HepG2 (cell line): Measurements from ENCODE around the gene LINS1. TPM values are rescaled to one million over a fixed set of nuclear protein-coding genes. Genes with fewer than 3 reads are reported as not detected.

Experiments
- ATAC-seq: fragments of 200-7000 bp; cut with Tn5 transposase; 3 replicates; pipeline ENCODE4 v1.9.1; 2020; ENCODE audit warnings: mild to moderate bottlenecking, moderate library complexity
- BruUV-seq: library from RNA; stranded (reverse); fragments of 400-500 nt; replicated peaks from 2 replicates; lab custom pipeline; 2021; lab: Mats Ljungman, UMichigan
- CTCF ChIA-PET: fragments of 300-600 bp; formaldehyde crosslinking; extraction: SDS; loops from one replicate; lab custom pipeline; 2021; ENCODE audit warnings: low total read pairs, inconsistent platforms, low intra/inter-chr PET ratio; lab: Yijun Ruan, JAX
- POLR2A ChIA-PET: fragments of 350-600 bp; sonication (Branson Sonifier 250); formaldehyde crosslinking; loops from one replicate; lab custom pipeline; 2020; ENCODE audit warnings: antibody characterized with exemption, inconsistent platforms; lab: Yijun Ruan, JAX
- DNase-seq: peaks from one replicate; pipeline ENCODE4 v3.0.0-alpha.2; 2015; ENCODE audit warnings: low spot score
- FAIRE-seq: peaks from 3 replicates; lab custom pipeline; 2011; peaks lifted over from hg19 to GRCh38; lab: Jason Lieb, UNC
- H2AFZ ChIP-seq: one replicate; pipeline ENCODE4 v1.6.1; 2011; ENCODE audit warnings: low read length, inconsistent platforms
- H3K27ac ChIP-seq: fragments of 300-600 bp; 3 replicates; pipeline ENCODE4 v1.8.0; 2011; ENCODE audit warnings: mixed run types, mild to moderate bottlenecking, mixed read lengths, low read length, inconsistent platforms; ENCODE audit not compliant: insufficient read depth; ENCODE audit errors: extremely low read length
- H3K27me3 ChIP-seq, 2 experiments: fragments of 200-600 bp in 1 of 2; 2 replicates in 1 of 2; 3 replicates in 1 of 2; pipeline versions ENCODE4 v1.6.0 to v1.8.0; 2011; ENCODE audit warnings: low read length in 2 of 2, mild to moderate bottlenecking in 2 of 2, moderate library complexity in 2 of 2, inconsistent platforms in 1 of 2; ENCODE audit not compliant: insufficient read depth in 2 of 2, control insufficient read depth in 1 of 2
- H3K36me3 ChIP-seq, 2 experiments: fragments of 200-600 bp in 1 of 2; replicated peaks in 1 of 2; 2 replicates in 1 of 2; 3 replicates in 1 of 2; pipeline versions ENCODE4 v1.5.1 to v1.8.0; 2011; ENCODE audit warnings: low read length in 2 of 2, inconsistent platforms in 1 of 2; ENCODE audit not compliant: insufficient read depth in 2 of 2, control insufficient read depth in 1 of 2
- H3K4me1 ChIP-seq: 2 replicates; pipeline ENCODE4 v1.5.1; 2012; ENCODE audit warnings: low read length, inconsistent platforms; ENCODE audit not compliant: insufficient read depth
- H3K4me2 ChIP-seq: 2 replicates; pipeline ENCODE4 v1.6.0; 2011; ENCODE audit warnings: low read depth, low read length, inconsistent platforms
- H3K4me3 ChIP-seq, 3 experiments: fragments of 200-600 bp in 1 of 3; sonication (generic), shearing (Covaris generic) in 1 of 3; replicated peaks in 1 of 3; 2 replicates each; pipeline ENCODE4 v1.5.1; 2011 to 2016; ENCODE audit warnings: low read length in 3 of 3, inconsistent platforms in 2 of 3, low read depth in 2 of 3, mild to moderate bottlenecking in 2 of 3, control low read depth in 1 of 3, mixed read lengths in 1 of 3; ENCODE audit not compliant: insufficient read depth in 1 of 3
- H3K79me2 ChIP-seq: one replicate; pipeline ENCODE4 v1.6.1; 2011; ENCODE audit warnings: low read length, inconsistent platforms; ENCODE audit not compliant: insufficient read depth
- H3K9ac ChIP-seq: 2 replicates; pipeline ENCODE4 v1.6.0; 2011; ENCODE audit warnings: mild to moderate bottlenecking, low read depth, low read length, inconsistent platforms; ENCODE audit not compliant: insufficient read depth
- H3K9me3 ChIP-seq: 2 replicates; pipeline ENCODE4 v1.5.1; 2012; ENCODE audit warnings: mild to moderate bottlenecking, low read length
- H4K20me1 ChIP-seq: 2 replicates; pipeline ENCODE4 v1.6.0; 2011; ENCODE audit warnings: inconsistent platforms, mild to moderate bottlenecking, low read length, moderate library complexity; ENCODE audit not compliant: insufficient read depth
- ATF6 ChIP-seq: sonication (generic); formaldehyde crosslinking; conservative IDR thresholded peaks from 2 replicates; pipeline ENCODE4 v1.4.0; 2020; ENCODE audit warnings: missing genetic modification reagents
- CBX1 ChIP-seq: IDR thresholded peaks from one replicate; pipeline ENCODE4 v1.6.1; 2016; ENCODE audit warnings: antibody characterized with exemption, low read depth
- CERS6 ChIP-seq: sonication (generic); formaldehyde crosslinking; IDR thresholded peaks from 2 replicates; pipeline ENCODE4 v1.5.0; 2020; ENCODE audit warnings: missing genetic modification reagents
- IRF2 ChIP-seq: IDR thresholded peaks from 2 replicates; pipeline ENCODE4 v1.6.1; 2018; ENCODE audit warnings: missing genetic modification reagents, missing compliant biosample characterization
- JARID2 ChIP-seq: sonication (generic); formaldehyde crosslinking; IDR thresholded peaks from 2 replicates; pipeline ENCODE4 v1.8.1; 2023; ENCODE audit warnings: missing genetic modification reagents, inconsistent platforms; ENCODE audit not compliant: insufficient replicate concordance
- KLF13 ChIP-seq: sonication (generic); formaldehyde crosslinking; IDR thresholded peaks from 2 replicates; pipeline ENCODE4 v1.4.0; 2020; ENCODE audit warnings: mild to moderate bottlenecking, missing genetic modification reagents
- PCBP2 ChIP-seq: fragments of 200-400 bp; formaldehyde crosslinking; optimal IDR thresholded peaks from 2 replicates; pipeline ENCODE3; 2018; ENCODE audit warnings: low read length, low read depth; ENCODE audit not compliant: poor library complexity, severe bottlenecking
- POGK ChIP-seq: sonication (generic); formaldehyde crosslinking; conservative IDR thresholded peaks from 2 replicates; pipeline ENCODE4 v1.8.0; 2022; ENCODE audit warnings: mild to moderate bottlenecking, moderate library complexity, missing genetic modification reagents
- RFX3 ChIP-seq: IDR thresholded peaks from 2 replicates; pipeline ENCODE4 v1.6.1; 2016; ENCODE audit warnings: missing biosample characterization, missing genetic modification reagents
- THAP7 ChIP-seq: sonication (generic); formaldehyde crosslinking; IDR thresholded peaks from 2 replicates; pipeline ENCODE4 v1.8.1; 2023; ENCODE audit warnings: mild to moderate bottlenecking, missing genetic modification reagents
- XBP1 ChIP-seq: sonication (generic); formaldehyde crosslinking; IDR thresholded peaks from 2 replicates; pipeline ENCODE4 v1.5.0; 2020; ENCODE audit warnings: missing genetic modification reagents
- ZNF282 ChIP-seq: fragments of 450-650 bp; IDR thresholded peaks from 2 replicates; pipeline ENCODE4 v1.6.1; 2018; ENCODE audit not compliant: partially characterized antibody
- ZNF546 ChIP-seq: sonication (generic); formaldehyde crosslinking; conservative IDR thresholded peaks from 2 replicates; pipeline ENCODE4 v1.8.1; 2023; ENCODE audit warnings: mild to moderate bottlenecking, missing genetic modification reagents
- ZNF777 ChIP-seq: sonication (generic); formaldehyde crosslinking; IDR thresholded peaks from 2 replicates; pipeline ENCODE4 v1.4.0; 2020; ENCODE audit warnings: missing genetic modification reagents
- ZNF878 ChIP-seq: sonication (generic); formaldehyde crosslinking; IDR thresholded peaks from 2 replicates; pipeline ENCODE4 v1.8.1; 2023; ENCODE audit warnings: mild to moderate bottlenecking, missing genetic modification reagents, moderate library complexity
- WGBS: methylation state at CpG from one replicate; pipeline ENCODE4 v1.1.6; 2017; ENCODE audit warnings: low lambda C conversion rate; 5-methylcytosine and 5-hydroxymethylcytosine counted together
- in situ Hi-C: cut with HindIII; loops from 2 replicates; pipeline ENCODE4 v1.10.0; 2017; ENCODE audit warnings: low pct_unique_long_range_greater_than_20kb; ENCODE audit not compliant: extremely low pct_ligation_motif_present
- intact Hi-C: fragments of 100-400 bp; cut with micrococcal nuclease; formaldehyde crosslinking; loops from one replicate; pipeline ENCODE4 v1.10.0; 2022; ENCODE audit not compliant: unreplicated experiment
- polyA plus RNA-seq, 8 experiments: library from polyadenylated mRNA; depleted of rRNA in 3 of 8; stranded (reverse) in 7 of 8; unstranded in 1 of 8; fragments of >200 nt; fragmentation: Illumina TruSeq in 4 of 8; extraction: Trizol in 4 of 8; gene quantifications; 2 replicates each; pipeline versions ENCODE4 v1.2.1 to v1.2.3, GENCODE V29; 2011 to 2016; ENCODE audit warnings: low read depth in 4 of 8, missing spikeins in 1 of 8, mixed read lengths in 1 of 8; ENCODE audit not compliant: insufficient read depth in 1 of 8
- total RNA-seq, 5 experiments: library from RNA; depleted of rRNA; stranded (reverse); fragments of >200 nt; fragmentation: Illumina TruSeq; extraction: Trizol; gene quantifications; 2 replicates each; pipeline ENCODE4 v1.2.3, GENCODE V29; 2016; ENCODE audit warnings: low read depth in 1 of 5

LINS1 gene
- total and polyA plus RNA-seq, 2 of the 13 experiments (the other 11 are each of a cell fraction or from before 2014, with no cell fraction given) = 9.8 to 10.4 TPM

GRCh38 chr15:100635406-100636071 is 33.6 kb upstream of the LINS1 start:
- CTCF ChIA-PET = no interaction called here
- H3K79me2 ChIP-seq = peaks cover 63% of the 10 kb centered on the region

GRCh38 chr15:100633763-100634075 is 31.7 kb upstream of the LINS1 start:
- intact Hi-C loops = no loop called here
- no TSS peak for BruUV-seq
- in situ Hi-C loops = no loop called here
- H3K79me2 ChIP-seq = peaks cover 48% of the 10 kb centered on the region
- DNase-seq = no peak
- peaks cover 36% of the 10 kb centered on the region for H3K4me1 ChIP-seq
- peaks cover 10 to 45% of the 10 kb centered on the region in 2 experiments; a peak in 4 of 5 replicates for H3K36me3 ChIP-seq
- no peak overlapping the region for H3K4me2 ChIP-seq
- ATAC-seq = no peak
- no peak for FAIRE-seq
- no peak overlapping the region for H2AFZ ChIP-seq
- POLR2A ChIA-PET = no interaction called here
- no peak overlapping the region for H3K27ac ChIP-seq
- CTCF ChIA-PET = no interaction called here
- H4K20me1 ChIP-seq = peaks cover 5% of the 10 kb centered on the region; the same call in 1 of the 2 replicates
- no peaks in the 10 kb centered on the region for H3K27me3 ChIP-seq
- no peak overlapping the region for H3K4me3 ChIP-seq
- no peaks in the 10 kb centered on the region for H3K9me3 ChIP-seq
- WGBS = 92% methylated on average over 1 of the region's 1 CpG
- H3K9ac ChIP-seq = no peak overlapping the region
- TF ChIP-seq ZNF878 (CRISPR knock-in tag) = no peak
- no peak for TF ChIP-seq ZNF282
- no peak for TF ChIP-seq KLF13
- no peak for TF ChIP-seq ZNF777 (CRISPR knock-in tag)
- no peak for TF ChIP-seq ZNF546 (CRISPR knock-in tag)
- TF ChIP-seq RFX3 (CRISPR knock-in tag) = no peak
- no peak for TF ChIP-seq CERS6 (CRISPR knock-in tag)
- no peak for TF ChIP-seq ATF6 (CRISPR knock-in tag)
- no peak for TF ChIP-seq POGK (CRISPR knock-in tag)
- TF ChIP-seq CBX1 = no peak
- TF ChIP-seq THAP7 = no peak

More at GRCh38 chr15:100635406-100636071, 33.6 kb upstream of the LINS1 start:
- 92% methylated on average over 11 of the region's 11 CpGs for WGBS
- ATAC-seq = no peak
- peaks cover 41% of the 10 kb centered on the region for H3K4me1 ChIP-seq
- H2AFZ ChIP-seq = no peak overlapping the region
- TF ChIP-seq XBP1 (no peak), PCBP2 (no peak), IRF2 (CRISPR knock-in tag) (no peak), JARID2 (no peak)
- no peak overlapping the region for H3K27ac ChIP-seq
- H3K4me3 ChIP-seq = no peak overlapping the region
- H3K27me3 ChIP-seq = no peaks in the 10 kb centered on the region
- DNase-seq = no peak
- no peak overlapping the region for H3K9ac ChIP-seq
- in situ Hi-C loops (no loop called here), intact Hi-C loops (no loop called here)
- no peaks in the 10 kb centered on the region for H3K9me3 ChIP-seq
- POLR2A ChIA-PET = no interaction called here
- FAIRE-seq = no peak
- no peak overlapping the region for H3K4me2 ChIP-seq
- BruUV-seq = no TSS peak
- H4K20me1 ChIP-seq = peaks cover 5% of the 10 kb centered on the region; the same call in 1 of the 2 replicates
- H3K36me3 ChIP-seq = peaks cover 7 to 28% of the 10 kb centered on the region in 2 experiments; a peak in 4 of 5 replicates
